ENCODE results near the gene RPL7L1.
A peak's percentile ranks its signal among the peaks of the same experiment; 100 is the strongest.
"Not testable (repeated sequence)": the region's sequence is repeated elsewhere in the genome, so short reads cannot be mapped to it uniquely, and the experiment has no call there.

Gene RPL7L1

GRCh38 chr6:42896178-42896719 is 16.8 kb downstream of the RPL7L1 start:
- DNase-seq (ENCODE audit: low spot score), result no peak
- TF ChIP-seq, protein P1, sequence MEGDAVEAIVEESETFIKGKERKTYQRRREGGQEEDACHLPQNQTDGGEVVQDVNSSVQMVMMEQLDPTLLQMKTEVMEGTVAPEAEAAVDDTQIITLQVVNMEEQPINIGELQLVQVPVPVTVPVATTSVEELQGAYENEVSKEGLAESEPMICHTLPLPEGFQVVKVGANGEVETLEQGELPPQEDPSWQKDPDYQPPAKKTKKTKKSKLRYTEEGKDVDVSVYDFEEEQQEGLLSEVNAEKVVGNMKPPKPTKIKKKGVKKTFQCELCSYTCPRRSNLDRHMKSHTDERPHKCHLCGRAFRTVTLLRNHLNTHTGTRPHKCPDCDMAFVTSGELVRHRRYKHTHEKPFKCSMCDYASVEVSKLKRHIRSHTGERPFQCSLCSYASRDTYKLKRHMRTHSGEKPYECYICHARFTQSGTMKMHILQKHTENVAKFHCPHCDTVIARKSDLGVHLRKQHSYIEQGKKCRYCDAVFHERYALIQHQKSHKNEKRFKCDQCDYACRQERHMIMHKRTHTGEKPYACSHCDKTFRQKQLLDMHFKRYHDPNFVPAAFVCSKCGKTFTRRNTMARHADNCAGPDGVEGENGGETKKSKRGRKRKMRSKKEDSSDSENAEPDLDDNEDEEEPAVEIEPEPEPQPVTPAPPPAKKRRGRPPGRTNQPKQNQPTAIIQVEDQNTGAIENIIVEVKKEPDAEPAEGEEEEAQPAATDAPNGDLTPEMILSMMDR (IDR thresholded peaks at IDR 0.05; ENCODE audit: extremely low read depth, missing control alignments), result no peak

DNA sequence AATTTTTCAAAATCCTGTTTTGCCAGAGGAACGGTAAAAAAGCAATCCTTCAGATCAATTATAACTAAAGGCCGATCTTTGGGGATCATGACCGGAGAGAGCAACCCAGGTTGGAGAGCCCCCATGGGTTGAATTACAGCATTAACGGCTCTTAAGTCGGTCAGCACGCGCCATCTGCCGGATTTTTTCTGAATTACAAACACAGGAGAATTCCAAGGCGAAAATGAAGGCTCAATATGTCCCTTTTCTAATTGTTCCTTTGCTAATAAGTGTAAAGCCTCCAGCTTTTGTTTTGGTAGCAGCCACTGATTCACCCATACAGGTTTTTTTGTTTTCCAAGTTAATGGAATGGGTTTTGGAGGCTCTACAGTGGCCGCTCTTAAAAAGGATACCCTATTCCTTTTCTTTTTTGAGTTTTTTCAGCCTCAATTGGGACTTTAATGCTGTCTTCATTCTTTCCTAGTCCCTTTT is 19.5 kb downstream of the RPL7L1 start:
- DNase-seq (ENCODE audit: low spot score), result no peak
- TF ChIP-seq, protein P1 (IDR thresholded peaks at IDR 0.05; ENCODE audit: extremely low read depth, missing control alignments), result peak; percentile 43

DNA sequence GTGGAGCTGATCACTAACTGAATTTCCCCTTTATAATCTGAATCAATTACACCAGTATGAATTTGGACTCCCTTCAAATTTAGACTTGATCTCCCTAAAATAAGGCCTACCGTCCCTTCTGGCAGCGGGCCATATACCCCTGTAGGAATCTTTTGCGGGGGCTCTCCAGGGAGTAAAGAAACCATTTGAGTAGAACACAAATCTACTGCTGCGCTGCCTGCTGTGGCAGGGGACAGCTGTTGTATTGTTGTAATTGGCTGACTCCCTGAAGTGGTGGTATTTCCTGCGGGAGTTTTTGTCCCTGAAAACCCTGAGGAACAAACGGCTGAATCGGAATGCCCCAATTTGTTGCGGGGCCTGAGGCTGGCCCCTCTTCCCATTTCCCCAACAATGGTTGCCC is 20.5 kb downstream of the RPL7L1 start:
- TF ChIP-seq, protein P1 (IDR thresholded peaks at IDR 0.05; ENCODE audit: extremely low read depth, missing control alignments), result no peak

DNA sequence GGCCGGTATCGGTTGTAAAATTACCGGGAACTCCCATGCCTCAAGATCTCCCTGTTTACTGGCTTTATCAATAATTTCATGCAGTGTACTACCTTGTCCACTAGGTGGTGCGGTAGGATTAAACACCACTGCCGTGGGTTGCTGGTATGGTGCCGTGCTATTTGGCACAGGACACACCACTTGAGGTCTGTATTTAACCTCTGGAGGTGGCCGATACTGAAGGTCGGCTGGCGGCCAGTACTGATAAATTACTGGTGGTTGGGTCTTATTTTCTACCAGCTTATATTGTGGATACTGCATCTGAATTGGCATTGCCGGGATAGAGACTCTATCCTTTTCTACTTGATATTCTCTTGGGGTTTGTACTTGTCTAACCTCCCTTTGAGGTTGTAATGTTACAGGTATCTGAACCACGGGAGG is 22.1 kb downstream of the RPL7L1 start:
- TF ChIP-seq, protein P1 (IDR thresholded peaks at IDR 0.05; ENCODE audit: extremely low read depth, missing control alignments), result peak; percentile 94
- DNase-seq (ENCODE audit: low spot score), result peak; percentile 70

More for the DNA sequence above, 20.5 kb downstream of the RPL7L1 start:
- no peak for DNase-seq (ENCODE audit: low spot score)

DNA sequence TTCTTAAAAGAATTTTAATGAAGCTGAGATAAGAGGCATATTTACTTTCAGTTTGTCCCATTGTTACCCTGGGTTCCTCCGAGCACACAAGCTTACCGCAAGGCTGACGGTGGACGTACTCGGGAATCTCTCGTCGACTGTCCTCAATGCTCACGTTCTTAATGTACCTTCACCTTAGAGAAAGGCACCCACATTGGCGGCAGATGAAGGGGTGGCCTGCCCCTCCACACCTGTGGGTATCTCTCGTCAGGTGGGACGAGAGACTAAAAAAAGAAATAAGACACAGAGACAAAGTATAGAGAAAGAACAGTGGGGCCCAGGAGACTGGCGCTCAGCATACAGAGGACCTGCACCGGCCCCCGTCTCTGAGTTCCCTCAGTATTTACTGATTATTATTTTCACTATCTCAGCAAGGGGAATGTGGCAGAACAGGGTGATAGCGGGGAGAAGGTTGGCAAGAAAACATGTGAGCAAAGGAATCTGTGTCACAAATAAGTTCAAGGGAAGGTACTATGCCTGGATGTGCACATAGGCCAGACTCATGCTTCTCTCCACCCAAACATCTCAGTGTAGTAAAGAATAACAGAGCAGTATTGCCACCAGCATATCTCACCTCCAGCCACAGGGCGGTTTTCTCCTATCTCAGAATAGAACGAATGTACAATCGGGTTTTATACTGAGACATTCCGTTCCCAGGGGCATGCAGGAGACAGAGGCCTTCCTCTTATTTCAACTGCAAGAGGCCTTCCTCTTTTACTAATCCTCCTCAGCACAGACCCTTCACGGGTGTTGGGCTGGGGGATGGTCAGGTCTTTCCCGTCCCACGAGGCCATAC is 23.2 kb downstream of the RPL7L1 start:
- DNase-seq (ENCODE audit: low spot score), result not testable (repeated sequence)

- DNase-seq (ENCODE audit: low spot score), result no peak
- TF ChIP-seq, protein P1 (IDR thresholded peaks at IDR 0.05; ENCODE audit: extremely low read depth, missing control alignments), result no peak
These were observed 25.1 kb downstream of the RPL7L1 start for GRCh38 chr6:42904467-42904866.

DNA sequence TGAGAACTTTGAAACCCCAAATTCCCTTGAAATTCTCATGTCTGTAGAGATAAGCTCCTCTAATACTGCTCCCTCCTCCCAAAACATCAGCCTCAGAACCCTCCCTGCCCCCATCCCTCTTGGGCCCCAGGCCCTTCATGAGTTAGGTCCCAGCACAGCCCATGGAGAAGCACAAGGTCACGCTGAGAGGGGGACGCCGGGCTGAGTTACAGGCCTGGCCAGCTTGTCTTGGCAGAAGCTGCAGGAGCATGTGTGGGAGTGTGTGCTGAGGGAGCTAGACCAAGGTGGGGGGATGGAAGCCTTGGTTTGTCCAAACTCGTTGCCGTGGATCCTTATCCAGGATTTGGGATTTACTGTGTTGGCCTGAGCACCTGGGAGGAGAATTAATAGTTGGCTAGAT is 27.9 kb downstream of the RPL7L1 start:
- DNase-seq (ENCODE audit: low spot score), result no peak
- TF ChIP-seq, protein P1 (IDR thresholded peaks at IDR 0.05; ENCODE audit: extremely low read depth, missing control alignments), result no peak

Data from GM20000 (cell line).